A673 (cell line): ENCODE measurements around the gene LCP2. TPM values are rescaled to one million over a fixed set of nuclear protein-coding genes. Genes with fewer than 3 reads are reported as not detected.

Source experiments
- BruUV-seq: library from RNA; stranded (reverse); fragments of 400-500 nt; replicated peaks from 2 replicates; lab custom pipeline; 2021; lab: Mats Ljungman, UMichigan
- CTCF ChIA-PET: fragments of 300-600 bp; sonication (Branson Sonifier 250); formaldehyde crosslinking; loops from one replicate; lab custom pipeline; 2022; ENCODE audit warnings: antibody characterized with exemption; lab: Charles Lee
- POLR2A ChIA-PET: fragments of 300-600 bp; sonication (Branson Sonifier 250); formaldehyde crosslinking; loops from one replicate; lab custom pipeline; 2022; ENCODE audit warnings: antibody characterized with exemption; ENCODE audit not compliant: low non-redundant PET; lab: Charles Lee
- DNase-seq: peaks from one replicate; pipeline ENCODE4 v3.0.0-alpha.2; 2015; ENCODE audit warnings: low spot score
- H3K27ac ChIP-seq: fragments of 200-600 bp; sonication (generic); 2 replicates; pipeline ENCODE4 v1.5.1; 2016; ENCODE audit warnings: mixed run types, low read depth, mild to moderate bottlenecking, mixed read lengths, antibody characterized with exemption, low read length; ENCODE audit not compliant: poor library complexity, severe bottlenecking
- H3K27me3 ChIP-seq: fragments of 200-600 bp; sonication (generic); replicated peaks from 2 replicates; pipeline ENCODE4 v1.6.1; 2017; ENCODE audit warnings: mixed run types, low read depth, mild to moderate bottlenecking, mixed read lengths, antibody characterized with exemption, low read length; ENCODE audit not compliant: insufficient read depth, poor library complexity
- H3K36me3 ChIP-seq: fragments of 200-600 bp; sonication (generic); 2 replicates; pipeline ENCODE4 v1.6.1; 2016; ENCODE audit warnings: mixed run types, mild to moderate bottlenecking, mixed read lengths, antibody characterized with exemption, low read length; ENCODE audit not compliant: insufficient read depth, poor library complexity, severe bottlenecking
- H3K4me1 ChIP-seq: fragments of 200-600 bp; sonication (generic); 2 replicates; pipeline ENCODE4 v1.6.1; 2017; ENCODE audit warnings: mixed run types, mild to moderate bottlenecking, mixed read lengths, antibody characterized with exemption, low read length; ENCODE audit not compliant: insufficient read depth, poor library complexity, severe bottlenecking
- H3K4me3 ChIP-seq: fragments of 200-600 bp; sonication (generic); 2 replicates; pipeline ENCODE4 v1.5.1; 2016; ENCODE audit warnings: low read depth, mixed run types, mild to moderate bottlenecking, mixed read lengths, low read length; ENCODE audit not compliant: poor library complexity, severe bottlenecking
- H3K9me3 ChIP-seq: fragments of 200-600 bp; sonication (generic); 2 replicates; pipeline ENCODE4 v1.6.1; 2016; ENCODE audit warnings: mixed run types, low read depth, mild to moderate bottlenecking, mixed read lengths, antibody characterized with exemption, low read length; ENCODE audit not compliant: poor library complexity, severe bottlenecking
- EZH2 ChIP-seq: fragments of 200-600 bp; sonication (generic); IDR thresholded peaks from 2 replicates; pipeline ENCODE4 v1.6.1; 2017; ENCODE audit warnings: borderline replicate concordance, low read depth, mild to moderate bottlenecking, mixed read lengths, antibody characterized with exemption, low read length; ENCODE audit not compliant: poor library complexity, severe bottlenecking
- intact Hi-C: fragments of 100-400 bp; cut with micrococcal nuclease; formaldehyde crosslinking; loops from one replicate; pipeline ENCODE4 v1.10.0; 2022; ENCODE audit not compliant: unreplicated experiment
- total RNA-seq: library from RNA; stranded (reverse); gene quantifications from 2 replicates; pipeline ENCODE4 v1.2.3, GENCODE V29; 2021
- TF ChIP-seq, protein P1 (sequence below): fragments of 300-800, 200-600 bp; sonication (generic); conservative IDR thresholded peaks from 2 replicates; pipeline ENCODE4 v1.5.1; 2017; ENCODE audit warnings: low read depth, mild to moderate bottlenecking, antibody characterized with exemption, low read length, moderate library complexity, mixed read lengths

LCP2 gene
- total RNA-seq, 1 experiment from 2014 or later: not detected

DNA sequence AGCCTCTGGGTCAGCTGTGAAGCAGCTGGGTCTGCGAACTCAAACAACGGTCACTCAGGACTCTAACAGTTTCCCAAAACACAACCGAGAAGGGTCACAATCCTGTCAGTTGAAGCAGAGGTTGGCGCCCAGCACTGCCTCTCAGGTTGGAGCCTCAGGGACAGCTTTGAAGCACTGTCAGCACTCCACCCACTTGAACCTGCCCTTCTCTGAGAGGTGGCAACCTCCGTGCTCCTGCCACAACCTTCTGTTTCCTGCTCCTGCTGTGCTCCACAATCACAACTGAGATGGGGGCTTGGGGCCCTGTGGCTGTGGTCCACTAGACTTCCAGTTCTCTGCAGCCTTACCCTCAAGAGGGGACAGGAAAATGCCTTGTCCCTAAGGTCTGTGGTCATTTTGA, 21.7 kb upstream of the LCP2 start:
- TF ChIP-seq, protein P1, sequence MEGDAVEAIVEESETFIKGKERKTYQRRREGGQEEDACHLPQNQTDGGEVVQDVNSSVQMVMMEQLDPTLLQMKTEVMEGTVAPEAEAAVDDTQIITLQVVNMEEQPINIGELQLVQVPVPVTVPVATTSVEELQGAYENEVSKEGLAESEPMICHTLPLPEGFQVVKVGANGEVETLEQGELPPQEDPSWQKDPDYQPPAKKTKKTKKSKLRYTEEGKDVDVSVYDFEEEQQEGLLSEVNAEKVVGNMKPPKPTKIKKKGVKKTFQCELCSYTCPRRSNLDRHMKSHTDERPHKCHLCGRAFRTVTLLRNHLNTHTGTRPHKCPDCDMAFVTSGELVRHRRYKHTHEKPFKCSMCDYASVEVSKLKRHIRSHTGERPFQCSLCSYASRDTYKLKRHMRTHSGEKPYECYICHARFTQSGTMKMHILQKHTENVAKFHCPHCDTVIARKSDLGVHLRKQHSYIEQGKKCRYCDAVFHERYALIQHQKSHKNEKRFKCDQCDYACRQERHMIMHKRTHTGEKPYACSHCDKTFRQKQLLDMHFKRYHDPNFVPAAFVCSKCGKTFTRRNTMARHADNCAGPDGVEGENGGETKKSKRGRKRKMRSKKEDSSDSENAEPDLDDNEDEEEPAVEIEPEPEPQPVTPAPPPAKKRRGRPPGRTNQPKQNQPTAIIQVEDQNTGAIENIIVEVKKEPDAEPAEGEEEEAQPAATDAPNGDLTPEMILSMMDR: no peak
- no peak for TF ChIP-seq EZH2
- POLR2A ChIA-PET: no interaction called here
- CTCF ChIA-PET: no interaction called here

DNA sequence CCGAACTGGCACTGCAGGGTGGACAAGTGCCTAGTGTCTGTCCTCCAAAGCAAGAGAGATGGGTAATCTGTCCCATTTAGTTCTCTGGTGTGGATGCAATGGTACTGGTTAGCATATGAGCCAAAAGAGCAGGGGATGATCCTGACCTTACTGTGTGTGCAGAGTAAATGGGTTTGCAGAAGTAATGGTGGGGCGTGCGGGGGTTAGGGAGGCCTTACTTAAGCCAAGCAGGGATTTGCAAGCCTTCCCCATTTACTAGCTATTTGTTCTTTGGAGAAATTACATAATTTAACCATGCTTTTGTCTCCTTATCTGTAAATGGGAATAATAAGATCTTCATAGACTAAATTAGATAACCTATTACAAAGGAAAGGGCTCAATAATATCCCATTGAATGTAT, 19.9 kb upstream of the LCP2 start:
- POLR2A ChIA-PET: no interaction called here
- DNase-seq: no peak
- H3K4me3 ChIP-seq: no peak overlapping the region
- H3K36me3 ChIP-seq: no peaks in the 10 kb centered on the region
- H3K9me3 ChIP-seq: no peaks in the 10 kb centered on the region
- no peaks in the 10 kb centered on the region for H3K27me3 ChIP-seq
- H3K27ac ChIP-seq: no peak overlapping the region
- TF ChIP-seq, protein P1: no peak
- no peak for TF ChIP-seq EZH2
- no TSS peak for BruUV-seq
- intact Hi-C loops: no loop called here
- H3K4me1 ChIP-seq: peaks cover 8% of the 10 kb centered on the region
- CTCF ChIA-PET: no interaction called here

More for the DNA sequence above, 21.7 kb upstream of the LCP2 start:
- no peaks in the 10 kb centered on the region for H3K27me3 ChIP-seq
- no peak overlapping the region for H3K4me3 ChIP-seq
- peaks cover 8% of the 10 kb centered on the region for H3K4me1 ChIP-seq
- DNase-seq: no peak
- H3K36me3 ChIP-seq: no peaks in the 10 kb centered on the region
- no peak overlapping the region for H3K27ac ChIP-seq
- intact Hi-C loops: no loop called here
- H3K9me3 ChIP-seq: no peaks in the 10 kb centered on the region
- no TSS peak for BruUV-seq

DNA sequence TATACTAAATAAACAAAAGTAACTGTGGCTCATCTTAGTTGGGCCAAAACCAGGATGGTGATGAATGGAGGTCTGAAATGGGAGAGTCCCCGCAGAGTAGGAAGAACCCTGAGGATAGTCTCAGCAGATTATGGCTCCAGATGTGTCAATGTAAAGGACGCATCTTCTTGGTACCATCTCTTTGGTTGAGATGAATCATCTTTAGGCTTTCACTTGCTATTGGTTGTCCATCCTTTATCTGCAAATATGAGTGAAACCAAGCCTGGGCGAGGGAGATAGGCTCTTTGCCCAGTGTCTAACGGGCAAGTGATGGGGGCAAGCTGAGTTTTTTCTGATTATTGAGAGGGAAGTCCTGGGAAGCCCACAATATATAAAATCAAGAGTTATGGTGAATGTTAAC, 19.4 kb upstream of the LCP2 start:
- CTCF ChIA-PET: no interaction called here
- POLR2A ChIA-PET: no interaction called here
- H3K4me3 ChIP-seq: no peak overlapping the region
- H3K9me3 ChIP-seq: no peaks in the 10 kb centered on the region
- H3K36me3 ChIP-seq: no peaks in the 10 kb centered on the region
- intact Hi-C loops: no loop called here
- no peak for DNase-seq
- TF ChIP-seq, protein P1: no peak
- TF ChIP-seq EZH2: no peak
- H3K27me3 ChIP-seq: no peaks in the 10 kb centered on the region
- H3K4me1 ChIP-seq: peaks cover 8% of the 10 kb centered on the region
- BruUV-seq: no TSS peak
- no peak overlapping the region for H3K27ac ChIP-seq
